HG02759 (cell line): ENCODE results near the gene FCGR2B.
"Not testable (repeated sequence)": the region's sequence is repeated elsewhere in the genome, so short reads cannot be mapped to it uniquely, and the experiment has no call there.

Experiments used
- ATAC-seq: cut with Tn5 transposase; IDR thresholded peaks from one replicate; pipeline ENCODE4 v1.9.1; 2021; ENCODE audit warnings: mild to moderate bottlenecking, moderate library complexity; ENCODE audit not compliant: unreplicated experiment

FCGR2B gene

GRCh38 chr1:161662684-161663339, at the start of gene FCGR2B:
TSS of gene FCGR2B (plus strand) at chr1:161663143. CDS start at chr1:161663242, 99 bp downstream.
- peak; percentile 75 for ATAC-seq

GRCh38 chr1:161616417-161616816, 46.5 kb upstream of the FCGR2B start:
- ATAC-seq = not testable (repeated sequence)

- not testable (repeated sequence) for ATAC-seq
Observed at GRCh38 chr1:161618517-161618916, 44.4 kb upstream of the FCGR2B start.

GRCh38 chr1:161620399-161620798, 42.5 kb upstream of the FCGR2B start:
- ATAC-seq = not testable (repeated sequence)

- peak; percentile 53 for ATAC-seq
Observed at GRCh38 chr1:161621181-161622000, 41.6 kb upstream of the FCGR2B start.

- ATAC-seq = peak; percentile 23
Observed at GRCh38 chr1:161622054-161622453, 40.9 kb upstream of the FCGR2B start.

- ATAC-seq = peak; percentile 31
Observed at GRCh38 chr1:161623401-161624051, 39.4 kb upstream of the FCGR2B start.

GRCh38 chr1:161624605-161625004, 38.3 kb upstream of the FCGR2B start:
- not testable (repeated sequence) for ATAC-seq

- not testable (repeated sequence) for ATAC-seq
Observed at GRCh38 chr1:161626445-161627146, 36.3 kb upstream of the FCGR2B start.

- ATAC-seq = not testable (repeated sequence)
Observed at GRCh38 chr1:161630128-161630742, 32.7 kb upstream of the FCGR2B start.

GRCh38 chr1:161631076-161631475, 31.9 kb upstream of the FCGR2B start, which contains the start of gene FCGR3B:
TSS of gene FCGR3B (minus strand) at chr1:161631176. CDS start at chr1:161631094, 82 bp downstream.
- no peak for ATAC-seq

GRCh38 chr1:161634993-161635392, 27.9 kb upstream of the FCGR2B start:
- ATAC-seq = not testable (repeated sequence)

- ATAC-seq = not testable (repeated sequence)
Observed at GRCh38 chr1:161636189-161636782, 26.7 kb upstream of the FCGR2B start.

GRCh38 chr1:161636976-161637375, 26.0 kb upstream of the FCGR2B start:
- not testable (repeated sequence) for ATAC-seq

- ATAC-seq = not testable (repeated sequence)
Observed at GRCh38 chr1:161638251-161638993, 24.5 kb upstream of the FCGR2B start.

GRCh38 chr1:161639203-161639602, 23.7 kb upstream of the FCGR2B start:
- ATAC-seq = not testable (repeated sequence)

- ATAC-seq = not testable (repeated sequence)
Observed at GRCh38 chr1:161642697-161643096, 20.2 kb upstream of the FCGR2B start.

GRCh38 chr1:161643481-161644208, 19.3 kb upstream of the FCGR2B start:
- ATAC-seq = not testable (repeated sequence)
